ENCODE data around the gene SND1.

The SND1 gene

DNA sequence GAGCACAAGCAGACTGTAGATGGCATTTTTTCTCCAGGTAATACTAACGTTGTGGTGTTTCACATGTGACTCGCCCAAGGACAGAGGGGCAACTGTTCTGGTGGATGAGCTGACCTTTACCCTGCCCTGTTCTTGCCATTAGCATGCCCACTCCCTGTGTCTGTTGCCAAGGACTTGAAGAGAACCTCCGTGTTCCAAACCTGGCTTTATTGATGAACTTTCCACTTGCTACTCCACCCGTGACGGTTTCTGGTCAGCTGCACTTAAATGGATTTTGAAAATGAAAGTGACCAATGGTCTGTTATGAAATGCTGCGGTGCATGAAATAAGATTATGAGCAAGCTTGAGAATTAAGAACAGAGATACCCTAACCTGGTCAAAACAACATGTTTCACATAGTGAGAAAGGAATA, 348.9 kb downstream of the SND1 start:
- in situ Hi-C loops (cut with MboI; ENCODE audit: low pct_unique_long_range_greater_than_20kb, low sequenced_read_pairs, unreplicated experiment) = no loop called here
- DNase-seq (ENCODE audit: low spot score) = peak; percentile 51
- TF ChIP-seq, protein P1, sequence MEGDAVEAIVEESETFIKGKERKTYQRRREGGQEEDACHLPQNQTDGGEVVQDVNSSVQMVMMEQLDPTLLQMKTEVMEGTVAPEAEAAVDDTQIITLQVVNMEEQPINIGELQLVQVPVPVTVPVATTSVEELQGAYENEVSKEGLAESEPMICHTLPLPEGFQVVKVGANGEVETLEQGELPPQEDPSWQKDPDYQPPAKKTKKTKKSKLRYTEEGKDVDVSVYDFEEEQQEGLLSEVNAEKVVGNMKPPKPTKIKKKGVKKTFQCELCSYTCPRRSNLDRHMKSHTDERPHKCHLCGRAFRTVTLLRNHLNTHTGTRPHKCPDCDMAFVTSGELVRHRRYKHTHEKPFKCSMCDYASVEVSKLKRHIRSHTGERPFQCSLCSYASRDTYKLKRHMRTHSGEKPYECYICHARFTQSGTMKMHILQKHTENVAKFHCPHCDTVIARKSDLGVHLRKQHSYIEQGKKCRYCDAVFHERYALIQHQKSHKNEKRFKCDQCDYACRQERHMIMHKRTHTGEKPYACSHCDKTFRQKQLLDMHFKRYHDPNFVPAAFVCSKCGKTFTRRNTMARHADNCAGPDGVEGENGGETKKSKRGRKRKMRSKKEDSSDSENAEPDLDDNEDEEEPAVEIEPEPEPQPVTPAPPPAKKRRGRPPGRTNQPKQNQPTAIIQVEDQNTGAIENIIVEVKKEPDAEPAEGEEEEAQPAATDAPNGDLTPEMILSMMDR (IDR thresholded peaks at IDR 0.05; ENCODE audit: extremely low read depth, insufficient read depth, missing control alignments) = no peak

DNA sequence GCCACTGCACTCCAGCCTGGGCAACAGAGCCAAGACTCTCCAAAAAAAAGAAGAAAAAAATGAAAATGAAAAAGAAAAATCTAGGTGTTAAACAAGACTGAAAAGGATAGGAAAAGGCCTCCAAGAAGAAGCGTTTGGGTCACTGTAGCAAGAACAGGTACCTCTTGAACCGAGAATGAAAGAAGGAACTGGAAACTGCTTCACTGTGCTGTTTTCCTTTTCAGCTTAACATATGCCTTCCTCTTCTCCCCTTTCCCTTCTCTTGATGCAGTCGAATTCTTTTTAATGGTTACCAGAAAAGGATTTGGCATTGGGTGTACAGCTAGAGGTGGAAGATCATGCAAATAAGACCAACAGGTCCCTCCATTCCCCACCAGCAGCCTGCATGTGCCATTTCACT, 351.2 kb downstream of the SND1 start:
- TF ChIP-seq, protein P1 (IDR thresholded peaks at IDR 0.05; ENCODE audit: extremely low read depth, insufficient read depth, missing control alignments) = no peak
- in situ Hi-C loops (cut with MboI; ENCODE audit: low pct_unique_long_range_greater_than_20kb, low sequenced_read_pairs, unreplicated experiment) = no loop called here
- DNase-seq (ENCODE audit: low spot score) = no peak

DNA sequence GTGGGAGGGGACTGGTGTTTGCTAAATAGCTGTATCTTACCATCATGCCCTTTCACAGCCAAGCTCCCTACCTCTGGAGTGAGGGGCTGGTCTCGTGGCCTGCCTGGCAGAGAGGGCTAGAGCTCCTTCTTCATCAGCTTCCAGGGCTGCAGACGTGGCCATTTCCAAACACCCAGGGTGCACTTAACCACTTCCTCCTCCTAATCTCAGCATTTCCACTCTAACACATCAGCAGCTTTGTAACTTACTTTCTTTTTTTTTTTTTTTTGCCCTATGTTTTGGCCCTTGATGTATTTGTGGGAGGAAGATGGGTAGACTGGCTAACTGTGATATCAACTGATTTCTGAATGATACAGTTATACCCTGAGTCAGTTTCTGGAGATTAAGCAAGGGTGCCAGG, 351.8 kb downstream of the SND1 start:
- in situ Hi-C loops (cut with MboI; ENCODE audit: low pct_unique_long_range_greater_than_20kb, low sequenced_read_pairs, unreplicated experiment) = no loop called here
- no peak for DNase-seq (ENCODE audit: low spot score)
- TF ChIP-seq, protein P1 (IDR thresholded peaks at IDR 0.05; ENCODE audit: extremely low read depth, insufficient read depth, missing control alignments) = no peak

DNA sequence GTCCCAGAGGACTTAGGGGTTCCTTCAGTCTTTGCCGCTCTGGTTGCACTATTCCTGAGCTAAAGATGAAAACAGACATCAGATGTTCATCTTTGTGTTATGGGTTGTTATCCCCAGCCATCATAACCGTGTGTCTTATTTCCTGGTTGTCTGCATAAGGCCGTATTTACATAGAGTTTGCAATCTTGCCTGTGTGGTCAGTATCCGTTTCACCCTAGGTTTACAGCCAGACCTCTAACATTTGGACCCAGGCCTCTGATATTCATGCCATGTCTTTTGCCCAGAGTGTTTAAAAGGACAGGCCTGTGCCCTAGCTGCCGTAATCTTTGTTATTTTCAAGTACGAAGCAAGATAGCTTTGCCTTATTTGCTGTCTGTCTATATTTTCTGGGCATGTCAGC, 352.6 kb downstream of the SND1 start:
- DNase-seq (ENCODE audit: low spot score) = no peak
- TF ChIP-seq, protein P1 (IDR thresholded peaks at IDR 0.05; ENCODE audit: extremely low read depth, insufficient read depth, missing control alignments) = no peak
- in situ Hi-C loops (cut with MboI; ENCODE audit: low pct_unique_long_range_greater_than_20kb, low sequenced_read_pairs, unreplicated experiment) = no loop called here

DNA sequence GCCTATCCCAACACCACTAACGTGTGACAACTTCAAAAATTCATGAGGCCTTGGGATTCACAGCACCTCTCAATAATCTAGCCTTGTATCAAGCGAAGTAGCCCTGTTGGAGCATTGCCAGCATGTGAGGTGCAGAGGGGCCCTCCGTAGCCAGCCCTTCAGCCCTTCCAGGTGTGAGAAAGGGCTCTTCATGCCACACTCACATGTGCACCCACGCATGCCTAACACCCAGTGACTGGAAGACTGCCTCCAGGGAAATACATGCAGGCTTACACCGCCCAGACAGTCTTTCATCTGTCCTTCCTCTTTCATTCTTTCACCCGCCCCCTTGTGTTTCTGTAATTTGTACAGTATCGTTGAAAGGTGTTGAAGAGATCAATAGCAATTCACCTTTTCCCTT, 353.1 kb downstream of the SND1 start:
- DNase-seq (ENCODE audit: low spot score) = no peak
- in situ Hi-C loops (cut with MboI; ENCODE audit: low pct_unique_long_range_greater_than_20kb, low sequenced_read_pairs, unreplicated experiment) = no loop called here
- TF ChIP-seq, protein P1 (IDR thresholded peaks at IDR 0.05; ENCODE audit: extremely low read depth, insufficient read depth, missing control alignments) = no peak

DNA sequence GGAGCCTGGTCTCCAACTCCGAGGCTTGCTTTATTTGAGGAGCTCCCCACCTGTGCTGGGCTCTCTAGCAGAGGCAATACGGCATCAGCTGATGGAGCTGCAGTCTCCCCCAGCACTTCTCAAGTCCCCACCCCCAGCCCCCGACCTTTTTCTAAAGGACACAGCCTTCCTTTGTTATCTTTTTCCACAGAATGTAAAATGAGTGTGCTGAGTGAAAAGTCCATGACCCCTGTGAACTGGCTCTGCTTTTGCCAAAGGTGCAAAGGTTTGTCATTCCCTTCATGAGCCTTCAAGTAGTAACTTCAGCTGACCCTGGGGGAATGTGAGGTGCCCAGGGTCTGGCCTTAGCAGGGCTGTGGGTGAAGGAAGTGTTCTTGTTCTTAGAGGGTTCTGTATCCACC, 353.8 kb downstream of the SND1 start:
- no peak for DNase-seq (ENCODE audit: low spot score)
- in situ Hi-C loops (cut with MboI; ENCODE audit: low pct_unique_long_range_greater_than_20kb, low sequenced_read_pairs, unreplicated experiment) = no loop called here
- TF ChIP-seq, protein P1 (IDR thresholded peaks at IDR 0.05; ENCODE audit: extremely low read depth, insufficient read depth, missing control alignments) = no peak
